Measurements from ENCODE around the gene STXBP3.

DNA sequence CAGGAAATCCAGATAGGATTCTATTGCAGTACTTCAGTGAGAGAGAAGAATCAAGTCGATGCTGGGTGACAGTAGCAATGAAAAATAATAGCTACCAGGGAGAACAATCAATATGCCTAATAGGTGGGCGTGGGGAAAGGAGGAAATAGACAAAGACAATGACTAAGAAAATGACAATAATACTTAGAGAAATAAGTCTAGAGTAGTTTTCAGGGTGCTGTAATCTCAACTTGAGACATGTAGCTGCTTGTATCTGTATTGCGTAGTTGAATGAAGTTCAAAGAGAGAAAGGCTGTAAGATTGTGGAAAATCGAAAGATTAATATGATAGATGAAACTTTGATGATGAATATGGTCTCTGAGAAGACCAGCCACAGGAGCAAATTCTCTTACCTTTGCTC lies 2.6 kb downstream of the STXBP3 start:
- TF ChIP-seq, protein P1, sequence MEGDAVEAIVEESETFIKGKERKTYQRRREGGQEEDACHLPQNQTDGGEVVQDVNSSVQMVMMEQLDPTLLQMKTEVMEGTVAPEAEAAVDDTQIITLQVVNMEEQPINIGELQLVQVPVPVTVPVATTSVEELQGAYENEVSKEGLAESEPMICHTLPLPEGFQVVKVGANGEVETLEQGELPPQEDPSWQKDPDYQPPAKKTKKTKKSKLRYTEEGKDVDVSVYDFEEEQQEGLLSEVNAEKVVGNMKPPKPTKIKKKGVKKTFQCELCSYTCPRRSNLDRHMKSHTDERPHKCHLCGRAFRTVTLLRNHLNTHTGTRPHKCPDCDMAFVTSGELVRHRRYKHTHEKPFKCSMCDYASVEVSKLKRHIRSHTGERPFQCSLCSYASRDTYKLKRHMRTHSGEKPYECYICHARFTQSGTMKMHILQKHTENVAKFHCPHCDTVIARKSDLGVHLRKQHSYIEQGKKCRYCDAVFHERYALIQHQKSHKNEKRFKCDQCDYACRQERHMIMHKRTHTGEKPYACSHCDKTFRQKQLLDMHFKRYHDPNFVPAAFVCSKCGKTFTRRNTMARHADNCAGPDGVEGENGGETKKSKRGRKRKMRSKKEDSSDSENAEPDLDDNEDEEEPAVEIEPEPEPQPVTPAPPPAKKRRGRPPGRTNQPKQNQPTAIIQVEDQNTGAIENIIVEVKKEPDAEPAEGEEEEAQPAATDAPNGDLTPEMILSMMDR (IDR thresholded peaks at IDR 0.05): no peak
- TF ChIP-seq POLR2A (IDR thresholded peaks at IDR 0.05): no peak
- no peak for TF ChIP-seq EP300 (IDR thresholded peaks at IDR 0.05)
